ENCODE results near the gene AMIGO1. TPM values are rescaled to one million over a fixed set of nuclear protein-coding genes. Genes with fewer than 3 reads are reported as not detected.

AMIGO1 gene
- total and polyA plus RNA-seq, 12 donors, result 3.8 to 27.9 (median 22.5) TPM

DNA sequence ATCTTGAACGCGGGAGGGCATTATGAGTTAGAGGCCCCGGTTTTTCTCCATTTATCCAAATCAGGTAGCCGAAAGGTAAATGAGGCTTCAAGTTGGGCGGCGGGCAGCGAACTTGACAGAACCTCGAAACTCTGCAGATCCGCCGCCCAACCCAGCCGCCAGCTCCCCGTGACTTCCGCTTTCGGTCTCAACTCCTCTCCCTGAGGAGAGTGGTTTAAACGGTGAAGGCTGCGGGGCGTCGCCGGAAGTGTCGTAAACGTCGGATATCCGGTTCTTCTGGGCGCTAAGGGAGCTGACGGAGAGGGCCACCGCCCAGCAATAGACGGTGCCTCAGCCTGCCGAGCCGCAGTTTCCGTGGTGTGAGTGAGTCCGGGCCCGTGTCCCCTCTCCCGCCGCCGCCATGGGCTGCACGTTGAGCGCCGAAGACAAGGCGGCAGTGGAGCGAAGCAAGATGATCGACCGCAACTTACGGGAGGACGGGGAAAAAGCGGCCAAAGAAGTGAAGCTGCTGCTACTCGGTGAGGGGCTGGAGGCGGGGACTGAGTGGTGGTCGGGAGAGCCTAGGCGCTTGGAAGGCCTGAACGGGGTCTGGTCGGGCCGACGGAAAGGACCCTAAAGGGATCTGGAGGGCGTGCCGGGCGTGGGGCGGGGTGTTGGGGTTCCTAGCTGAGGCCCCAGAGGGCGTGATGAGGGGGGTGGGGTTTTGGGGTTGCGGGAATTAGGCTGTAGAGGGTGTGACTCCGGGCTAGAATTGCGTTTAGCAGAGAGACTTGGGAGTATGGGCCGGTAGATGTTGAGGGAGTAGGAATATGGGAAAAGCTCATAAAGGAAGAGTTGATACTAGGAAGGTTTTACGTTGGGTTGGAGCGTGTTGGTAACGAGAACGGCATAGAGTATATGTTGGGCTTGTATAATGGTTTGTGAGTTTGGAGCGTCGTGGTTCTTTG, 39.1 kb upstream of the AMIGO1 start, which contains the start of gene GNAI3:
Gene GNAI3 (plus strand): TSS at position 295 of the 947 bp plus-strand sequence. CDS start 106 bp downstream, at position 401.
- DNase-seq, result peak; percentile 94 to 99 (median 97)
- no peaks in the 10 kb centered on the region for H3K9me3 ChIP-seq (replicated peaks in 1 of 3)
- peak within 1 kb of the TSS; percentile 79 to 94 (median 90) for H3K27ac ChIP-seq
- TF ChIP-seq POLR2A (IDR thresholded peaks at IDR 0.05), result peak; percentile 98 to 99
- TF ChIP-seq, protein P1, sequence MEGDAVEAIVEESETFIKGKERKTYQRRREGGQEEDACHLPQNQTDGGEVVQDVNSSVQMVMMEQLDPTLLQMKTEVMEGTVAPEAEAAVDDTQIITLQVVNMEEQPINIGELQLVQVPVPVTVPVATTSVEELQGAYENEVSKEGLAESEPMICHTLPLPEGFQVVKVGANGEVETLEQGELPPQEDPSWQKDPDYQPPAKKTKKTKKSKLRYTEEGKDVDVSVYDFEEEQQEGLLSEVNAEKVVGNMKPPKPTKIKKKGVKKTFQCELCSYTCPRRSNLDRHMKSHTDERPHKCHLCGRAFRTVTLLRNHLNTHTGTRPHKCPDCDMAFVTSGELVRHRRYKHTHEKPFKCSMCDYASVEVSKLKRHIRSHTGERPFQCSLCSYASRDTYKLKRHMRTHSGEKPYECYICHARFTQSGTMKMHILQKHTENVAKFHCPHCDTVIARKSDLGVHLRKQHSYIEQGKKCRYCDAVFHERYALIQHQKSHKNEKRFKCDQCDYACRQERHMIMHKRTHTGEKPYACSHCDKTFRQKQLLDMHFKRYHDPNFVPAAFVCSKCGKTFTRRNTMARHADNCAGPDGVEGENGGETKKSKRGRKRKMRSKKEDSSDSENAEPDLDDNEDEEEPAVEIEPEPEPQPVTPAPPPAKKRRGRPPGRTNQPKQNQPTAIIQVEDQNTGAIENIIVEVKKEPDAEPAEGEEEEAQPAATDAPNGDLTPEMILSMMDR (IDR thresholded peaks at IDR 0.05), result no peak
- no peaks in the 10 kb centered on the region for H3K36me3 ChIP-seq (replicated peaks in 1 of 2)
- H3K4me3 ChIP-seq, result peak within 1 kb of the TSS; percentile 26 to 85 (median 66)
- H3K4me1 ChIP-seq (replicated peaks in 1 of 2), result peaks cover 11 to 45% of the 10 kb centered on the region in 2 donors
- no peaks in the 10 kb centered on the region for H3K27me3 ChIP-seq
- intact Hi-C loops (cut with DNase I), result loop anchor here (5.0 to 10.0 kb wide), 3 partner anchors 79 to 436 kb away; partner anchors contain the start of gene AHCYL1 (in 1 of the 2)
- WGBS, 4 donors, result 0 to 1% (median 0%) methylated on average over 55 to 68 of the region's 68 CpGs

DNA sequence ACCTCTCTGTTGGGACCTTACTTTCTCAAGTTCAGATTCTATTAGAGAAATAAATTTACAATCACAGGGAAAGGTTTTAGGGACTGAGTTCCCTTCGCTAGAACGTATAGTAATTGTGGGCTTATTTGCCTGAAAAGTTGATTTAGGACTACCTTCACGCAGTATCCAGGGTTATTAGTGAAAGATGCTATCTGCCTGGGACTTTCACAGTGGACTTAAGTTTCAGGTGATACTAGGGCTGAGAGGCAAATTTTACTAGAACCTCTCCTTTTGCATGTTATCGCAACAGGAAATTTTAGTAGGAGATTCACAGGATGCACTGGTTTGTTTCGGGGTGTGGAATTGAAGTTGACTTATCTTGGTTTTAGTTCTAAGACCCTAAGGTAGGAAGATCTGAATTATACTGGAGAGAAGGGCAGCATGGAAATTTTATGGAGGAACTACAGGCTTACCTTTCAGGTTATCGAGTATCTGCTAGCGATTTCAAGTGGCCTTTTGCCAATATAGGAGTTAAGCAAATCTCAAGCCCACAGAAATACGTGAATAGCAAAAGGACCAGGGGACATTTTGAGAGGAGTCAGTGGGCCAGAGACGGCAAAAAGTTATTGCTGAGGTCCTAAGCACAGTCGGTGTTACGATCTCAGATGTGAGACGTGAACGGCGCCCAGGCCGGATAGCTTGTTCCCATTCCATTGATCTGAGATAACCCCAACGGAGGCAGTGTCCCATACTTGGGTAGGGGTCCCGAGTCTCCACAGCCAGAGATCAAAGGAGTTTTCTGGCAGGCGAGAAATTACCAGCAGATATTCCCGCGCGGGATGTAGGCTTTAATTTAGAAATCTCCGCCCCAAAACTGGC, 38.2 kb upstream of the AMIGO1 start:
- peak in 4 of 7 donors; percentile 46 to 75 (median 48) for DNase-seq
- Histone ChIP-seq H3K4me1 (replicated peaks in 1 of 2) (peaks cover 11 to 41% of the 10 kb centered on the region in 2 donors), H3K4me3 (peak overlapping the region in 3 of 4 donors; percentile 51 to 85 (median 80)), H3K27me3 (no peaks in the 10 kb centered on the region), H3K36me3 (replicated peaks in 1 of 2) (no peaks in the 10 kb centered on the region), H3K9me3 (replicated peaks in 1 of 3) (no peaks in the 10 kb centered on the region), H3K27ac (peak overlapping the region; percentile 79 to 94 (median 90))
- TF ChIP-seq, protein P1 (IDR thresholded peaks at IDR 0.05), result no peak
- TF ChIP-seq POLR2A (IDR thresholded peaks at IDR 0.05), result no peak
- 9 to 10% (median 10%) methylated on average over 22 of the region's 22 CpGs for WGBS, 4 donors
- intact Hi-C loops (cut with DNase I), result loop anchor here (5.0 to 10.0 kb wide), 3 partner anchors 80 to 437 kb away; partner anchors contain the start of gene AHCYL1 (in 1 of the 2)

DNA sequence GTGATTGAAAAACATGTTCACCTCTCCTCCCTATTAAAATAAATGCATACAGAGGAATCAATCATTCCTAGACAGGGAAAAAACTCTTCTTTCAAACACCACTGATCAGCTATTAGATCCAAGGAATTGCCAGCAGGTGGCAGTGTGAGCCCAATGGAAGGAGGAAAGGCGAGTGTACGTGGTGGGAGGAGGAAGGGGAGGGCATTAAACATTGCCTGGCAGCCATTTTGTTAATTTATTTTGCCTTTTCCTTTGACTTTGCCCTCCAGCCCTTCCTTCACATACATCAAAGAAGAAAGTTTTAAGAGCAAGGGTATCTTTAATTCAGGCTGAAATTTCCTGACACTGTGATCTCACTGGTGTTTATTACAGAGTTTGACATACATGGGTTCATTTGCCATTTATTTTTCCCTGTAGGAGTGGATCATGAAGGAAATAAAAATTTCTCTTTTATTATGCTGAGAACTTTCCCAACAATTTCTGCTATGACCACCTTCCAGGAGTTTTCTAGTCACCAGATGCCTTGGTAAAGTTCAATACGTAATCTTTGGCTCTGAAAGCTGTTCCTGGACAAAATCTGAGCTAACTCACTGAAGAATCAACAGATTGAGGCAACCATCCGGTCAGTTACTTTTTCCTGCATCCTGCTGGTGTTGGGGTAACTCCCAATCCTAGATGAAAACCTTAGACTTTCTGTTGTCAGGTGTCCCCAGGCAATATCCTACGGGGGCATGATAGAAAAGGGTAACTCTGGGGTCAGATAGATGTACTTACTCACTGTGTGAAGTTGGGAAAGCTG, 37.0 kb upstream of the AMIGO1 start:
- Histone ChIP-seq H3K9me3 (replicated peaks in 1 of 3) (no peaks in the 10 kb centered on the region), H3K4me3 (peak overlapping the region in 1 of 4 donors; percentile 80), H3K27me3 (no peaks in the 10 kb centered on the region), H3K4me1 (replicated peaks in 1 of 2) (peaks cover 11 to 37% of the 10 kb centered on the region in 2 donors), H3K27ac (peak overlapping the region in 4 of 5 donors; percentile 43 to 94 (median 92)), H3K36me3 (replicated peaks in 1 of 2) (no peaks in the 10 kb centered on the region)
- no peak for TF ChIP-seq POLR2A (IDR thresholded peaks at IDR 0.05)
- TF ChIP-seq, protein P1 (IDR thresholded peaks at IDR 0.05), result peak; percentile 83 to 99 (median 94)
- 25 to 33% (median 31%) methylated on average over 5 of the region's 5 CpGs for WGBS, 4 donors
- intact Hi-C loops (cut with DNase I), result loop anchor here (5.0 to 10.0 kb wide), 3 partner anchors 81 to 438 kb away; partner anchors contain the start of gene AHCYL1 (in 1 of the 2)
- peak; percentile 87 to 96 (median 93) for DNase-seq

Data from adrenal gland (tissue), 12 donors.